ENCODE measurements around the gene POLR2A.
A peak's percentile ranks its signal among the peaks of the same experiment; 100 is the strongest.

Gene POLR2A

DNA sequence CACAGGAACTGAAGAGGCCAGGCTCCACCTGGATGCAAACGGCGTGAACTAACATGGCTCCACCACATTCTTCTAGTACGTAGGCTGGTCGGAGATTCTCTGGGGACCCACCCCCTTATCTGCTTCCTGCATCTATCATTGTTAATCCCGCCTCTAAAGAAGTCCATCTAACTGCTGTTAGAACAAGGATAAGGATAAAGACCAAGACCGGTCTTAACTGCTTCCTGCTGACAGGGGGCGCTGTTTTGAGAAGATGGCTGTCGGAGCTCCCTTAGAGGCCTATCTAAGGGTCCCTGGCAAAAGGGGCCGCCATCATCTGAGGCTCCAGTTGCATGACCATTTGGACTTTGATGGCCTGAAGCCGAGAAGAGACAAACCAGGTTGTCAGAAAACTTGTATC lies 38.9 kb downstream of the POLR2A start:
- TF ChIP-seq, protein P1, sequence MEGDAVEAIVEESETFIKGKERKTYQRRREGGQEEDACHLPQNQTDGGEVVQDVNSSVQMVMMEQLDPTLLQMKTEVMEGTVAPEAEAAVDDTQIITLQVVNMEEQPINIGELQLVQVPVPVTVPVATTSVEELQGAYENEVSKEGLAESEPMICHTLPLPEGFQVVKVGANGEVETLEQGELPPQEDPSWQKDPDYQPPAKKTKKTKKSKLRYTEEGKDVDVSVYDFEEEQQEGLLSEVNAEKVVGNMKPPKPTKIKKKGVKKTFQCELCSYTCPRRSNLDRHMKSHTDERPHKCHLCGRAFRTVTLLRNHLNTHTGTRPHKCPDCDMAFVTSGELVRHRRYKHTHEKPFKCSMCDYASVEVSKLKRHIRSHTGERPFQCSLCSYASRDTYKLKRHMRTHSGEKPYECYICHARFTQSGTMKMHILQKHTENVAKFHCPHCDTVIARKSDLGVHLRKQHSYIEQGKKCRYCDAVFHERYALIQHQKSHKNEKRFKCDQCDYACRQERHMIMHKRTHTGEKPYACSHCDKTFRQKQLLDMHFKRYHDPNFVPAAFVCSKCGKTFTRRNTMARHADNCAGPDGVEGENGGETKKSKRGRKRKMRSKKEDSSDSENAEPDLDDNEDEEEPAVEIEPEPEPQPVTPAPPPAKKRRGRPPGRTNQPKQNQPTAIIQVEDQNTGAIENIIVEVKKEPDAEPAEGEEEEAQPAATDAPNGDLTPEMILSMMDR (IDR thresholded peaks at IDR 0.05; ENCODE audit: poor library complexity, severe bottlenecking): peak; percentile 33
- no peak overlapping the region for H3K27ac ChIP-seq (ENCODE audit: poor library complexity, severe bottlenecking)
- ATAC-seq (ENCODE audit: low read depth) (no peak), DNase-seq (ENCODE audit: low spot score) (no peak)
- no peak overlapping the region for H3K4me3 ChIP-seq (ENCODE audit: severe bottlenecking)
- no peaks in the 10 kb centered on the region for H3K9me3 ChIP-seq (ENCODE audit: severe bottlenecking)
- H3K27me3 ChIP-seq (ENCODE audit: insufficient read depth, poor library complexity, severe bottlenecking): no peaks in the 10 kb centered on the region
- H3K4me1 ChIP-seq (ENCODE audit: insufficient read depth, poor library complexity, severe bottlenecking): peaks cover 3% of the 10 kb centered on the region
- H3K36me3 ChIP-seq (ENCODE audit: low read depth): no peaks in the 10 kb centered on the region

DNA sequence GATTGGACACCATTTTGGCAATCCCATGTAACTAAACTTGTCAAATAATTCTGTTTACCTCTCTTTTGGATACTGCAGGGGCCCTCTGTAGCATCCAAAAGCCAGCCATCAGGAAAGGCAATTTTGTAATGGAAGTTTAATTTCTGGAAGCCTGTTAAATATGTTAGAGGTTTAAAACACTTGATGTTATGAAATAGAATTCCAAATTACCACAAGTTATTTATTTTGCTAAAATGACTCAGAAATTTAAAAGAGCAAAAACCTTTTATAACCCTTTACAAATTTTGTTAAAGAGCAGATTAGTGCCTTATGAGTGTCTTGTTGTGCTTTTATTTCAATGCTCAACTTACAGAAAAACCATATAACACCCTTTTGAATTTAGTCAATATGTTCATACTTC lies 44.7 kb downstream of the POLR2A start:
- peaks cover 10% of the 10 kb centered on the region for H3K9me3 ChIP-seq (ENCODE audit: severe bottlenecking)
- TF ChIP-seq, protein P1 (IDR thresholded peaks at IDR 0.05; ENCODE audit: poor library complexity, severe bottlenecking): no peak
- ATAC-seq (ENCODE audit: low read depth) (no peak), DNase-seq (ENCODE audit: low spot score) (no peak)
- H3K4me3 ChIP-seq (ENCODE audit: severe bottlenecking): no peak overlapping the region
- no peaks in the 10 kb centered on the region for H3K36me3 ChIP-seq (ENCODE audit: low read depth)
- H3K4me1 ChIP-seq (ENCODE audit: insufficient read depth, poor library complexity, severe bottlenecking): no peaks in the 10 kb centered on the region
- no peak overlapping the region for H3K27ac ChIP-seq (ENCODE audit: poor library complexity, severe bottlenecking)
- H3K27me3 ChIP-seq (ENCODE audit: insufficient read depth, poor library complexity, severe bottlenecking): no peaks in the 10 kb centered on the region

DNA sequence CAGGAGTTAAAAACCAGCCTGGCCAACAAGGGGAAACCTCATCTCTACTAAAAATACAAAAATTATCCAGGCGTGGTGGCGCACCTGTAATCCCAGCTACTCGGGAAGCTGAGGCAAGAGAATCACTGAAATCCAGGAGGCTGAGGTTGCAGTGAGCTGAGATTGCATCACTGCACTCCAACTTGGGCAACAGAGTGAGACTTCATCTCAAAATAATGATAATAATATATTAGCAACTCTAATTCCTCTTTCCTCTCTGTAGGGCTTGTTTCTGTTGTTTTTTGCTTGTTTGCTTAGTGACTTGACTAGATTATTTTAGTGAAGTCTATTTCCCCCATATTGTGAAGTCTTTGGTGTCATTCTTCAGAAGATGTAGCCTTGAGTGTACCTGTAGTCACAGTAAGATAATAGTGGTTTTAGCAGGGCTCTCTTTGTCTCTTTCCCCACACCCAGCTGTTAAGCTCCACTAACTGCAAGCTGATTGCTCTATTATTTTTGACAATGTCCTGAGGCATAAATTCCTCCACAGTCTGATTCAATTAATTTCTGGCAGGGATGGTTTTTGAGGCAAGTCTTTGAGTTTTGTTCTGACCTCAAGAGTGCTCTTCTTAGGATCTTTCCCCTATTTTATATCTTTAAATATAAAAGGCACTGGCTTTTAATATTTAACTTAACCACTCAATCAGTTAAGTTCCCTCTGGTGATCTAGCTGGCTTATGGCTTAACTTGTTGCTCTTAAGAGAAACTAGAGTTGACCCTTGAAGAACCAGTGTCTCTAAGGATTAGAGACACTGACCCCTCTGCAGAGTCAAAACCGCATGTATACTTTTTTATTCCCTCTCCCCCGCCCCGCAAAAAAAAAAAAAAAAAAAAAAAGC lies 46.1 kb downstream of the POLR2A start:
- Histone ChIP-seq H3K27ac (ENCODE audit: poor library complexity, severe bottlenecking) (no peak overlapping the region), H3K9me3 (ENCODE audit: severe bottlenecking) (peaks cover 10% of the 10 kb centered on the region), H3K36me3 (ENCODE audit: low read depth) (no peaks in the 10 kb centered on the region), H3K4me1 (ENCODE audit: insufficient read depth, poor library complexity, severe bottlenecking) (no peaks in the 10 kb centered on the region), H3K27me3 (ENCODE audit: insufficient read depth, poor library complexity, severe bottlenecking) (no peaks in the 10 kb centered on the region), H3K4me3 (ENCODE audit: severe bottlenecking) (no peak overlapping the region)
- no peak for ATAC-seq (ENCODE audit: low read depth)
- no peak for DNase-seq (ENCODE audit: low spot score)
- TF ChIP-seq, protein P1 (IDR thresholded peaks at IDR 0.05; ENCODE audit: poor library complexity, severe bottlenecking): no peak

DNA sequence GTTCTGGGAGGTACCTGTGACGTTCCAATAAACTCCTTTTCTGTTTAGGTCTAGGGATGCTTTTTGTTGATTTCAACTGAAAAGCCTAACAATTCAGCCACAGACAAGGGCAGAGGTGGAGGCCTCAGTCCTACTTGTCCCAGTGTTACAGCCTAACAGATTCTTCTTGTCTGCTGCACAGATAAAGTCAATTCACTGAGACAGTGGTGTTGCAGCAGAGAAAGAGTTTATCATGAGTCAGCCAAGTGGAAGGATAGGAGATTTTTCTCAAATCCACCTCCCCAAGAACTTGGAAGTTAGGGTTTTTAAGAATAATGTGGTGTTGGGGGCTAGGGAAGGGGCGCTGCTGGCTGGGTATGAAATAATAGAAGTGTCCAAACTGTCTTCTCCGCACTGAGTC lies 53.9 kb downstream of the POLR2A start:
- H3K9me3 ChIP-seq (ENCODE audit: severe bottlenecking): no peaks in the 10 kb centered on the region
- DNase-seq (ENCODE audit: low spot score) (no peak), ATAC-seq (ENCODE audit: low read depth) (no peak)
- no peaks in the 10 kb centered on the region for H3K36me3 ChIP-seq (ENCODE audit: low read depth)
- H3K4me3 ChIP-seq (ENCODE audit: severe bottlenecking): no peak overlapping the region
- no peaks in the 10 kb centered on the region for H3K27me3 ChIP-seq (ENCODE audit: insufficient read depth, poor library complexity, severe bottlenecking)
- no peaks in the 10 kb centered on the region for H3K4me1 ChIP-seq (ENCODE audit: insufficient read depth, poor library complexity, severe bottlenecking)
- TF ChIP-seq, protein P1 (IDR thresholded peaks at IDR 0.05; ENCODE audit: poor library complexity, severe bottlenecking): no peak
- H3K27ac ChIP-seq (ENCODE audit: poor library complexity, severe bottlenecking): no peak overlapping the region
